Stimulated activated effector memory CD8-positive, alpha-beta T cell treated with anti-CD3 and anti-CD28 coated beads, Interleukin-12 subunit alpha, Interleukin-12 subunit beta, amount 100 ng/mL, for 72 hours (primary cell): ENCODE results near the gene SERPINH1.

Experiments
- ATAC-seq: fragments of 150-1000 bp; cut with Tn5 transposase; 2 replicates; pipeline ENCODE4 v1.10.0; 2021
- DNase-seq, 2 donors: peaks; one replicate each; pipeline ENCODE4 v3.0.0; 2021 to 2022; ENCODE audit warnings: low spot score in 2 of 2
- H3K27ac Mint-ChIP-seq: one replicate; pipeline ENCODE4 v1.8.0; 2022; ENCODE audit warnings: mild to moderate bottlenecking, mixed read lengths
- H3K36me3 Mint-ChIP-seq: one replicate; pipeline ENCODE4 v1.8.0; 2022; ENCODE audit warnings: mild to moderate bottlenecking, mixed read lengths
- H3K4me1 Mint-ChIP-seq: one replicate; pipeline ENCODE4 v1.8.0; 2022; ENCODE audit warnings: mixed read lengths
- H3K4me3 Mint-ChIP-seq: one replicate; pipeline ENCODE4 v1.8.0; 2022; ENCODE audit warnings: mild to moderate bottlenecking, mixed read lengths
- H3K9me3 Mint-ChIP-seq: one replicate; pipeline ENCODE4 v1.8.0; 2022; ENCODE audit warnings: mixed read lengths

SERPINH1 gene

GRCh38 chr11:75541193-75542087 lies 20.6 kb upstream of the SERPINH1 start:
- ATAC-seq (no peak), DNase-seq (no peak)
- H3K36me3 Mint-ChIP-seq, result no peaks in the 10 kb centered on the region
- no peaks in the 10 kb centered on the region for H3K9me3 Mint-ChIP-seq
- H3K4me3 Mint-ChIP-seq, result no peak overlapping the region
- peaks cover 24% of the 10 kb centered on the region for H3K4me1 Mint-ChIP-seq
- peak overlapping the region; percentile 67 for H3K27ac Mint-ChIP-seq

- ATAC-seq (no peak), DNase-seq (no peak)
- Mint-ChIP-seq H3K27ac (peak overlapping the region; percentile 67), H3K4me1 (peaks cover 17% of the 10 kb centered on the region), H3K36me3 (no peaks in the 10 kb centered on the region), H3K9me3 (no peaks in the 10 kb centered on the region), H3K4me3 (no peak overlapping the region)
These were observed 20.0 kb upstream of the SERPINH1 start for GRCh38 chr11:75542088-75542438.

GRCh38 chr11:75543806-75544205 lies 18.2 kb upstream of the SERPINH1 start:
- no peak overlapping the region for H3K27ac Mint-ChIP-seq
- H3K36me3 Mint-ChIP-seq, result peaks cover 5% of the 10 kb centered on the region
- ATAC-seq, result peak; percentile 38
- no peak overlapping the region for H3K4me3 Mint-ChIP-seq
- peaks cover 7% of the 10 kb centered on the region for H3K4me1 Mint-ChIP-seq
- DNase-seq, result no peak
- no peaks in the 10 kb centered on the region for H3K9me3 Mint-ChIP-seq

- peaks cover 5% of the 10 kb centered on the region for H3K36me3 Mint-ChIP-seq
- ATAC-seq (no peak), DNase-seq (no peak)
- peaks cover 7% of the 10 kb centered on the region for H3K4me1 Mint-ChIP-seq
- H3K9me3 Mint-ChIP-seq, result no peaks in the 10 kb centered on the region
- peak overlapping the region; percentile 82 for H3K27ac Mint-ChIP-seq
- no peak overlapping the region for H3K4me3 Mint-ChIP-seq
These were observed 14.9 kb upstream of the SERPINH1 start for GRCh38 chr11:75547177-75547576.

GRCh38 chr11:75547617-75548058 lies 14.4 kb upstream of the SERPINH1 start:
- H3K36me3 Mint-ChIP-seq, result peaks cover 5% of the 10 kb centered on the region
- H3K9me3 Mint-ChIP-seq, result no peaks in the 10 kb centered on the region
- H3K27ac Mint-ChIP-seq, result peak overlapping the region; percentile 82
- no peak overlapping the region for H3K4me3 Mint-ChIP-seq
- ATAC-seq (peak; percentile 72), DNase-seq (peak in 1 of 2 donors; percentile 40)
- peaks cover 7% of the 10 kb centered on the region for H3K4me1 Mint-ChIP-seq

GRCh38 chr11:75548595-75549272 lies 13.3 kb upstream of the SERPINH1 start:
- Mint-ChIP-seq H3K4me1 (peaks cover 7% of the 10 kb centered on the region), H3K36me3 (peaks cover 5% of the 10 kb centered on the region), H3K9me3 (no peaks in the 10 kb centered on the region), H3K4me3 (no peak overlapping the region), H3K27ac (no peak overlapping the region)
- DNase-seq (no peak), ATAC-seq (no peak)

- no peak overlapping the region for H3K27ac Mint-ChIP-seq
- H3K36me3 Mint-ChIP-seq, result peaks cover 5% of the 10 kb centered on the region
- ATAC-seq, result peak; percentile 59
- no peaks in the 10 kb centered on the region for H3K9me3 Mint-ChIP-seq
- no peak overlapping the region for H3K4me3 Mint-ChIP-seq
- H3K4me1 Mint-ChIP-seq, result peaks cover 7% of the 10 kb centered on the region
- DNase-seq, result no peak
These were observed 12.6 kb upstream of the SERPINH1 start for GRCh38 chr11:75549370-75549958.

GRCh38 chr11:75553182-75553581 lies 8.9 kb upstream of the SERPINH1 start:
- no peaks in the 10 kb centered on the region for H3K4me1 Mint-ChIP-seq
- ATAC-seq (no peak), DNase-seq (no peak)
- H3K9me3 Mint-ChIP-seq, result no peaks in the 10 kb centered on the region
- no peaks in the 10 kb centered on the region for H3K36me3 Mint-ChIP-seq
- no peak overlapping the region for H3K4me3 Mint-ChIP-seq
- H3K27ac Mint-ChIP-seq, result no peak overlapping the region

GRCh38 chr11:75553889-75554257 lies 8.2 kb upstream of the SERPINH1 start:
- Mint-ChIP-seq H3K27ac (no peak overlapping the region), H3K9me3 (no peaks in the 10 kb centered on the region), H3K4me3 (no peak overlapping the region), H3K36me3 (no peaks in the 10 kb centered on the region), H3K4me1 (no peaks in the 10 kb centered on the region)
- ATAC-seq, result no peak
- DNase-seq, result no peak

- Mint-ChIP-seq H3K4me1 (no peaks in the 10 kb centered on the region), H3K4me3 (no peak overlapping the region), H3K9me3 (no peaks in the 10 kb centered on the region), H3K27ac (no peak overlapping the region), H3K36me3 (no peaks in the 10 kb centered on the region)
- DNase-seq (no peak), ATAC-seq (peak; percentile 31)
These were observed 7.6 kb upstream of the SERPINH1 start for GRCh38 chr11:75554258-75555022.

- Mint-ChIP-seq H3K36me3 (no peaks in the 10 kb centered on the region), H3K9me3 (no peaks in the 10 kb centered on the region), H3K4me3 (no peak overlapping the region), H3K27ac (no peak overlapping the region), H3K4me1 (no peaks in the 10 kb centered on the region)
- ATAC-seq (no peak), DNase-seq (no peak)
These were observed 6.8 kb upstream of the SERPINH1 start for GRCh38 chr11:75555079-75555811.

GRCh38 chr11:75556275-75556674 lies 5.8 kb upstream of the SERPINH1 start:
- Mint-ChIP-seq H3K36me3 (no peaks in the 10 kb centered on the region), H3K4me3 (no peak overlapping the region), H3K9me3 (no peaks in the 10 kb centered on the region), H3K4me1 (peaks cover under 1% of the 10 kb centered on the region), H3K27ac (no peak overlapping the region)
- DNase-seq (no peak), ATAC-seq (no peak)

- DNase-seq (no peak), ATAC-seq (no peak)
- H3K36me3 Mint-ChIP-seq, result peaks cover 6% of the 10 kb centered on the region
- no peak overlapping the region for H3K4me3 Mint-ChIP-seq
- H3K27ac Mint-ChIP-seq, result no peak overlapping the region
- H3K4me1 Mint-ChIP-seq, result peaks cover 15% of the 10 kb centered on the region
- no peaks in the 10 kb centered on the region for H3K9me3 Mint-ChIP-seq
These were observed 4.2 kb upstream of the SERPINH1 start for GRCh38 chr11:75557666-75558494.
